Right ventricle myocardium superior (tissue), 1 donor: ENCODE data around the gene PYGB. TPM values are rescaled to one million over a fixed set of nuclear protein-coding genes. Genes with fewer than 3 reads are reported as not detected.
"Not testable (repeated sequence)": the region's sequence is repeated elsewhere in the genome, so short reads cannot be mapped to it uniquely, and the experiment has no call there.

Experiments used
- ATAC-seq: fragments of 200-7000 bp; cut with Tn5 transposase; one replicate; pipeline ENCODE4 v1.9.1; 2020; ENCODE audit warnings: mild to moderate bottlenecking; ENCODE audit not compliant: poor library complexity
- DNase-seq: peaks from one replicate; pipeline ENCODE4 v3.0.0-alpha.2; 2020
- intact Hi-C: fragments of 100-400 bp; cut with DNase I; formaldehyde crosslinking; loops from one replicate; pipeline ENCODE4 v1.11.2; 2022
- total RNA-seq: library from RNA; stranded (reverse); fragmentation: NEBNext Ultra II Directional; extraction: Animal tissue kit (Norgen Biotek cat#: 25700); gene quantifications from one replicate; pipeline ENCODE4 v1.2.1, GENCODE V29; 2021
- donor health status: DM: no; HTN: yes; CAD: no; lungs with severe emphysema.

PYGB gene
- total RNA-seq, 1 donor from 2014 or later: 170 TPM

DNA sequence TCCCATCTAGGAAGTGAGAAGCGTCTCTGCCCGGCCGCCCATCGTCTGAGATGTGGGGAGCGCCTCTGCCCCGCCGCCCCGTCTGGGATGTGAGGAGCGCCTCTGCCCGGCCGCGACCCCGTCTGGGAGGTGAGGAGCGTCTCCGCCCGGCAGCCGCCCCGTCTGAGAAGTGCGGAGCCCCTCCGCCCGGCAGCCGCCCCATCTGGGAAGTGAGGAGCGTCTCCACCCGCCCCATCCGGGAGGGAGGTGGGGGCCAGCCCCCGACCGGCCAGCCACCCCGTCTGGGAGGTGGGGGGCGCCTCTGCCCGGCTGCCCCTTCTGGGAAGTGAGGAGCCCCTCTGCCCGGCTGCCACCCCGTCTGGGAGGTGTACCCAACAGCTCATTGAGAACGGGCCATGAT, 64.8 kb downstream of the PYGB start:
- ATAC-seq, intact Hi-C loops, DNase-seq: not testable (repeated sequence)

DNA sequence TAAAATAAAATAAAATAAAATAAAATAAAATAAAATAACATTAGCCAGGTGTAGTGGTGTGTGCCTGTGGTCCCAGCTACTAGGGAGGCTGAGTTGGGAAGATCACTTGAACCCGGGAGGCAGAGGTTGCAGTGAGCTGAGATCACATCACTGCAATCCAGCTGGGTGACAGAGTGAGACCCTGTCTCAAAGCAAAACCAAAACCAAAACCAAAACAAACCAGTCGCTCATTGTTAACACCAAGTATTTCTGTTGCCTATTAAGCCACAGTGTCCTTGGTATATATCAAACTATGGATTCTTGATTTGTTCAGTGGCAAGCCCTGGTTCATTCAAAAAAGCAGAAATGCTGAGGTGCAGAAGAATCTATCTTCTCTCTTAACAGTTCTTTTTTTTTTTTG, 65.7 kb downstream of the PYGB start:
- intact Hi-C loops: no loop called here
- ATAC-seq: no peak
- no peak for DNase-seq

DNA sequence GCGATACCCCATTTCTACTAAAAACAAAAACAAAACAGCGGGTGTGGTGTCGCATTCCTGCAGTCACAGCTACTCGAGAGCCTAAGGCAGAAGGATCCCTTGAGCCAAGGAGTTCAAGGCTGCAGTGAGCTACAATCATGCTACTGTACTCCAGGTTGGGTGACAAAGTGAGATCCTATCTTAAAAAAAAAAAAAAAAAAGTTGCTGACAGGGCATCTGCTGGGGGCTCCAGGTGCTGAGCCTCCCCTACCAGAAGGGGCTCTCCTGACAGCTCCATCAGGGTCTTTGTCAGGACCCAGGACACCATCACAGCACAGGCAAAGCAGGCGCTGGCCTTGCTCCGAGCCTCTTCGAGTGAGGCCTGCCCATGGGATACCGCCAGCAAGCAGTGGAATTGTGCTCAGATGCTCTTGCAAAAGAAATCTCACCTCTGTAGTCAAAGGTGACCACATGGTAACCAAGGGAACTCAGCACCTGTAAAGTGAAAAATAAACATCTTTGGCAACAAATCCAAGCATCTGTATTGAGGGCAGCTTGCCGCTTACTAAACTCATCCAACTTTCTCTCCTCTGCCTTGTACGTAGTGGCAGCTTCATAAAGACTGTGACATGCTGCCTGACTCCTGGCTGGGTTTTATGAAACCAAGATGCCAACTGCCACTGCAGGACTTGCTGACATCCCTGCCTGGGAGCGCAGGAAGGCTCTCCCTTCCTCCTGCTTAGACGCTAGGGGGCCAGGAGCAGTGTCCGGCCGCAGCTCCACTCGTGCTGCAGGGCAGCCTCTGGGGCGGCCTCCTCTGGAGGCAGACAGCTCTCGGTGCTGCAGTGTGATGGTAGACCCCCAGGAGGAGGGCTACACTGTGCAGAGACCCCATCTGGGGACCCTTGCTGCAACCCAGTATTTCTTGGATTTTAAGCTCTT, 66.9 kb downstream of the PYGB start:
- intact Hi-C loops: no loop called here
- DNase-seq (no peak), ATAC-seq (no peak)

DNA sequence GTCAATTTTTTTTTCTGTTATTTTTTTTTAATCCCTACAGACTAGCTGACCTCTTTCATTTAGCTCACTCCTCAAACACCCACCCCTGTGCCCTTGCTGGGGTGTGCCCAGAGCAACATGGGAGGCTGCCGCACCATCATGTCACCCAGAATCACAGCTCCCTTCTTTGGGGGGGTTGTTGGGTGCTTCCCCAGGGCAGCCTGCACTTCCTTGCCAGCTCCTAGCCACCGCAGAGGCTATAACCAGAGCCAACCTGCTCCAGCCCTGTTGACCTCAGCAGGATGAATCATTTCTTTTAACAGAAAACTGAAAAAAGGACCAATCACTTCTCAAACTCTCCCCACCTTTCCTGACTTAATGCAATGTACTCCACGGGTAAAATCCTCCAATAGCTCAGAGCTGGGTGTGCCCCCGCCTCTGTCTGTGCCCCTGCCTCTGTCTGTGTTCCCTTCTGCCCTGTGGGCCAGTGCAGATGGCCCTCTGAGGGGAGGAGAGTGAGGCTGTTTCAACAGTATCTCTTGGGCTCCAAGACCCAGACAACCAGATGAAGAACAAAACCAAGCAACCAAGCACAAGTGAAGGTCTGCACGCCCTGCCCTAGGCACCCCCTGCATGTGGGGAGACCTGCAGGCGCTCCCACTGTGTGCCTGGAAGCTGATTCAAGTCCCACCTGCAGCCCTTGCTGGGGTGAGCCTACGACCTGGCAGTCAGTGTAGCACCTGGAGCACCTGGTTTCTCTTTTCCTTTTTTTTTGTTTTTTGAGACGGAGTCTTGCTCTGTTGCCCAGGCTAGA, 67.7 kb downstream of the PYGB start:
- intact Hi-C loops: no loop called here
- DNase-seq: no peak
- ATAC-seq: no peak

DNA sequence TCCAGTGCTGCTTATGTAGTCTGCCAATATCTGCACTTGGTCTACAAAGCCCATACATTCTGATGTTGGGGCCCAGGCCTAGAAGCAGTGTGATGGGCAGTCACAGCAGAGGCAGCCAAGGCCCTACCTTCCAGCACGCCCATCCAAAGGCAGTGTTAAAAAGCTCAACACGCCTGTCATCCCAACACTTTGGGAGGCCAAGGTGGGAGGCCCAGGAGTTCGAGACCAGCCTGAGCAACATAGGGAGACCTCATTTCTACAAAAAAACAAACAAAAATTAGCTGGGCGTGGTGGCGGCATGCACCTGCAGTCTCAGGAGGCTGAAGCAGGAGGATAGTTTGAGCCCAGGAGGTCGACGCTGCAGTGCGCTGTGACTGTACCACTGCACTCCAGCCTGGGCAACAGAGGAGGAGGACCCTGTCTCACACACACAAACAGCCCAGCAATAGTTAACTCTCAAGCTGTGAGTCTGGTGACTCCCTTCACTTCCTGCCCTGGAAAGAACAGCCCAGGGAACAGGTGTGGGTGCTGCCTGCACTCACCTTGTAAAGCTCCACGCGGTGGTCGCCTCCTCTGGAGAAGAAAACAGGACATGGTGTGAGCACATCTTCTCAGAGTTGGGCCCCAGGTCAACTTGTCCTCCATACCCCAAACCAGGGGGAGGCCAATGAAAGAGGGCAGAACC, 68.8 kb downstream of the PYGB start:
- intact Hi-C loops: no loop called here
- ATAC-seq (no peak), DNase-seq (no peak)

DNA sequence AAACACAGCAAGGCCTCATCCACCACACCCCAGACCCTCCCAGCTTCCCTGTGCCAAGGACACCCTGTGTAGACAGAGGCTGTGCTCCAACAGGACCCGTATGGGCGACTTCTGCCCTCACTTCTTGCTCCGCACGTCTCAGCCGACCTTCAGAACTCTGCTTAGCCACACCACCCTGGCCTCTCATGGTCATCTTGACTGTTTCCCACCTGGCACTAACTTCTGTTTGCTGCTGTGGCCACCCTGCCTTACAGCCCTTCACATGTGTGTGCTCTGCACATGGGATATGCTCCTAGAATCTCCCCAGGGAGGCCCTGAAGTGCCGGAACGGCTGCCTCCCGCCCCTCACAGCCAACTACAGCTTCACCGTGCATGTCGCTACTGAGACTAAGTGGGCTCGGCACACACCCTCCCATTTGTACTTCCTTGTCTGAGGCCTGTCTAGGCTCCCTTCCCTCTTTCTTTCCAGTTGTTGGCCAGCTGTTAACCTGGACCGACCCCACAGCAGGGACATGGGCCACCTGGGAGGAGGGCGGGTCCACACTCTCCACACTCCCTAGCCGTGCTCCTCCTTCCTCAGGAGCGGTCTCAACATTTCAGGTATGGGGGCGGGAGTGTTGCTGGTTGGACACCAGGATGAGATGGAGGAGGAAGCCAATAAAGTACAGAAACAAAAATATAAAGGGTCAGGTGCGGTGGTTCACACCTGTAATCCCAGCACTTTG, 69.6 kb downstream of the PYGB start:
- intact Hi-C loops: no loop called here
- DNase-seq: no peak
- ATAC-seq: no peak

DNA sequence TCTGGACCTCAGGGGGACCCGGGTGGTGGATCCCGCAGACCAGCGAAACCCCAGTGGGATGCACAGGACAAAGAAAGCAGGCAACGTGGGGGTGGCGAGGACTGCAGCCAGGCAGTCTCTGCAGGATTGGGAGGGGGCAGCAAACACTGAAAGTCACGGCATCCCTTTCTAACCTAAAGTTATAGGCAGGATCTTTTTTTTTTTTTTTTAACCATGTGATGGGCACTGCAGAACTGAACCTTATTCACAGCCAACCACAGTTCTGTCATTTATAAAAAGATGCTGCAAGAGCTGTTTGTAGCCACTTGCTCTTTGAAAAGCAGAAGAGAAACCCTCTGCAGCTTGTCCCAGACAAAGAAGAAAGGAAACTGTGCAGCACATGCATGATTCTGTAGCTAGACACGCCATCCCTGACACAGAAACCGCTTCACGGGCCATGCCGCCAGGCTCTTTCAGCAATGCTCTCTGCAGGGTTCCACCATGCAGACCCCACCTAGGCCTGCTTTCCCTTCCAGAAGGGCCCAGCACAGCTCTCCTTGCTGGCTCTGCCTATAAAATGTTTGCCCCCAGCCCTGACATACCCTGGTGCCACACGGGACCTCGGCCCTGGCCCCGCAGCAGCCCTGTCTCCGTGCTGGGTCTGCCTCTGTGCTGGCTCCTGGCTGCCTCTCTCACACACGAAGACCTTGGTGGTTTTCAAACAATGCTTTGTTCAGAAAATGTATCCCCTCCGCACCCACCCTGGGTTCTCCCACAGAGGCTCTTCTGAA, 70.8 kb downstream of the PYGB start:
- DNase-seq (no peak), ATAC-seq (peak; percentile 53)
- intact Hi-C loops: no loop called here

DNA sequence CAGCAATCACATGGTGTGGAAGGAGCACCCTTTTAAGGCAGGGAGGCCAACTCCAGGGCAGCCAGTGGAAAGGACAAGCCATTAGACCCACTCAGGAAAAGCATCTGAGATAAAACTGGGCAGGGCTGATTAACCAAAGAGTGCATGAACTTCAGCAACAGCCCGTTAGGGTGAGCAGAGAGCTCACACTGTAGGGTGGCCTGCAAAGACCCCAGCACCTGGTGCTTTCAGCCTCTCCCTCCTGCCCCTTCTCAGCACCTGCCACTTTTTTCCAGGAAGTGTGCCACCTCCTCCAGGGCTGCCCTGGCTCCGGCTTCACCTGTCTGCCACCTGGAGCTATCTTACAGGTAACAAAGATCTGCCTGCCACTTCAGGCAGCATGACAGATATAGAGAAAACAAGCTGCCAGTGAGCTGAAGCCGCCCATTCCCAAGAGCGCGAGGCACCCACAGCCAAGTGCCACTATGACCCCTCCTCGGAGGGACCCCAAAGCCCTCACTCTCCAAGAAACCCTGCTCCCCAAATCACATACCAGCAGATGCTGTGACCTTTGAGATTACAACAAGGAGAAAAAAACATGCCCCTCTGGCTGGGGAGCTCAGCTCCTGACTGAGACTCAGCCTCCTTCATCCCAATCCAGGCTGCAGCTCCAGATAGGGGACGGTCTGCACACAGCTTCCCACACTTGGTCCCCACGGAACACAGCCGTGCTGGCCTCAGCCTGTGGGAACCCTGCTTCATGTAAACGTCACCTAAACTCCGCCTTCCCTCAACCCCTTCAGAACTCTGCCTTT, 71.6 kb downstream of the PYGB start:
- intact Hi-C loops: no loop called here
- ATAC-seq: peak; percentile 54
- no peak for DNase-seq

DNA sequence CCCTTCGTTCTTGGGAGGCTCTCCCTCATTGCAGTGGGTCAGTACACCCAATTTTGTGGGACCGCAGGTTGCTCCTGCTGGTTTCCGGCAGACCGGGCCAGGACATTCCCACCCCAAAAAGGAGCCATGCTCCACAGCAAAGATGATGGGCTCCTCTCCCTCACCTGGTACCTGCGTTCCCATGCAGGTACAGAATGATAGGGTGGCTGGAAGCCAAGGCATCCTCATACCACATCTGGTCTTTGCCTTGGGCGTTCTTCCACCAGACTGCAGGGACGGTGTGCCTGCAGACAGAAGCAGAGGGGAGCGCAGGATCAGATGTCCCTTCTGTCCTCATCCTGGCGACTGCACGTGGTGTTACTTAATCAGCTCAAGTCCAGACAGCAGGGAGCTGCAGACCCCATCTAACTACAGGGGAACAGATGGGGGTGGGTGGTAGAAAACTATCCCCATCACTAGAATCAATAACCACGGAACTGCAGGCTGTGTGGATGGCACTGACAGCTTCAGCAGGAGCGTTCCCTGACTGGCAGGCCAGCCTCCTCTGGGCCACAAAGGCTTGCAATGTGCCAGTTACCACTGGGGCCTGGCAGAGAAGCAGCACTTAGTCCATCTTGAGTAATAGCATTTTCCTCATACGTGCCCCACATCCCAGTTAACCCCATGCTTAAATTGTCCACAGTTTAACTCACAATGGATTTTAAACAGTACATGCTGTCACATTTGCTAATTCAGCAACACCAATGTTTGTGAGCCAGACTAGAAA, 72.3 kb downstream of the PYGB start:
- no peak for ATAC-seq
- intact Hi-C loops: no loop called here
- no peak for DNase-seq

DNA sequence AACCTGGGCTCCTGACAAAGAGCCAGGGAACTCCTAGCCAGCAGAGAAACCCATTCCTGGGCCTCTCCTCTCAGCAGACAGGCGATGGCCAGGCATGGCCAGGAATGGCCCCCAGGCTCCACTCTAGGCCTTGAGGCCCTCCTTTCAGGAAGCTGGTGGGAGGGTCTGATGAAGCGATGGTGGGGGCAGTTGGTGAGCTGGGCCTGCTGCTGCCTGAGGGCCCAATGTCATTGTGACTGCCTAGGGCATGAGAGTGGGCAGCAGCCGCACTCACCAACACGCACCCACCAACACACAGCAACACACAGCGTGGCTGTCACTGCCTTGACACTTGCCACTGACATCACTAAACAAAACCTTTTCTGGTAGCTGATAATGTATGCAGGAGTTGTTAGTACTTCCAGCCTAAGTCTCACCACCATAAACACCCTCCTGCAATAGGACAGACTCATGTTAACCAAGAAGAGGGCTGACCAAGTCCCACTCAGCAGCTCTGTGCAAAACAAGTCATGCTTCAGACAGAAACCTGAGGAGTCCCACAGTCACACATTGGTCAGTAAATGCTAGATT, 73.5 kb downstream of the PYGB start:
- ATAC-seq (no peak), DNase-seq (no peak)
- intact Hi-C loops: no loop called here

DNA sequence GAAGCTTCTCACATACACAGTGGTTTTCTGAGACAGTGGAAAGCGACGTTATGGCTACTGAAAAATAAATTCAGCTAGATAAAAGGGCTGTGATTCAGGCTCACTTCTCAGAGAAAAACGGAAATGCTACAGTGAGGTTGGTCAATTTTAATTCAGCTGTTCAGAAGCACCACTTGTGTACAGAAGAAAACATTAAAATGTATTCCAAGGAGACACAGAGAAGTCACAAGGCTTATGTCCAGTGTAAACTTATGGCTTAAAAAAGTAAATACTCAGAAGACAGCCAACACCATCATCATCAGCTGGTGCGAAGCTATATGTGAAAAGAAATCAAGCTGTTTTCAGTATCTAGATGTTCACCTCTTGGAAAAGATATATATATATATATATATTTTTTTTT, 74.1 kb downstream of the PYGB start:
- ATAC-seq (no peak), DNase-seq (no peak)
- intact Hi-C loops: no loop called here

DNA sequence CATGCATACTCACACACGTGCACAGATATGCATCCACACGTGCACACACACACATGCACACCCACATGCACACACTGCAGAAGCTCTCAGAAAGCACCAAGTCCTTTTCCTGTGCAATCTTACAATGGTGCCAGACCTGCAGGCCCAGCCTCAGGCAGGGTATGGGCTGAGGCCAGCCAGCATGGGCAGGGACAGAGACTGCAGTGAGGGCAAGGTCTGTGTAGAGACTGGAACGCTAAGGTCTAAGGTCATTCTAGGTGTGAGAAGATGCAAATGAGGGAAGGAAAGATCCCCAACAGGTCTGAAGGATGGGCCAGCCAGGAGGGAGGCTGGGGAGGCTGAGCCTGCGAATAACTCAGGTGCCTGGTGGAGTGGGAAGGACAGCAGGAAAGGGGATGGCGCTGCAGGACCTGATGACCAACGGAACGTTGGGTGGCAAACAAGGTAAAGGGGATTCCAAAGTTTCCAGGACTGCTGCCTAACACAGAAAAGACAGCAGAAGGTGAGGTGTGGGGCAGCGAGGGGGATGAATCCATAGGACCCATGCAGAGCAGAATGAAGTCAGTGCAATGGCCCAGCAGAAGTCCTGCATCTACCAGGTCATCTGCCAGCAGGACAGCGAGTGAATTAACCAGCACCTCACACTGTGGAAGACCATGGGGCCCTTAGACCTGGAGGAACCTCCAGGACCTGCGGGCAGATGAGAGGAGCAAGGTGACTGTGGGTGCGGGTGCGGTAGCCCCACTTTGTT, 75.8 kb downstream of the PYGB start:
- intact Hi-C loops: no loop called here
- ATAC-seq: no peak
- DNase-seq: no peak

DNA sequence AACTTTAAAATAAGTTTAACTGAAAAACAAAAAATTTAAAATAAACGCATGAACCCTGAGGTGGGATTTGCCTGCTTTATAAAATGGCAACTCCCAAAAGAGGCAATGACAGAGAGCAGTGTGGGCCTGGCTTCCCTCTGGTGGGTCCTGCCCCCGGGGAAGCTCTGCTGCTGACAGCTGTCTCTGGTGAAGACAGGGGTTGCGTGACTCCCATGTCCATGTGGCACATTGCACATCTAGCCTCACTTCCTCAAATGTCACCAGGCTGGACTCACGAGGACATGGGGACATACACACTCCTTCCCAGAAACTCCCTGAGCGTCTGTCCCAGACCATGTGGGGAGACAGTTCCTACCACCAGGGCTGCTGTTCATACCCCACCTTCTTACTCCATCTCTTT, 76.5 kb downstream of the PYGB start:
- ATAC-seq (peak; percentile 70), DNase-seq (peak; percentile 71)
- intact Hi-C loops: no loop called here

DNA sequence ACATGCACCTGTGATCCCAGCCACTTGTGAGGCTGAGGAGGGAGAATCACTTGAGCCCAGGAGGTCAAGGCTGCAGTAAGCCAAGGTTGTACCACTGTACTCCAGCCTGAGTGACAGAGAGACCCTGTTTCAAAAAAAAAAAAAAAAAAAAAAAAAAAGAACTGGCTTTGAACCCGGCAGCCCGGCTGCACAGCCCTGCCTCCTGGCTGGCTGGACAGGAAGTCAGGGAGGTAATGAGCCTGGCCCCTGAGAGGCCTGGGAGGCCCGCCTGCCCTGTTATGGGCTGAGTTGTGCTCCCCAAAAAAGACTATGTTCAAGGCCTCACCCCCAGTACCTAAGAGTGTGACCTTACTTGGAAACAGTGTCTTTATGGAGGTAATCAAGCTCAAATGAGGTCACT, 77.2 kb downstream of the PYGB start:
- DNase-seq (no peak), ATAC-seq (no peak)
- intact Hi-C loops: no loop called here

DNA sequence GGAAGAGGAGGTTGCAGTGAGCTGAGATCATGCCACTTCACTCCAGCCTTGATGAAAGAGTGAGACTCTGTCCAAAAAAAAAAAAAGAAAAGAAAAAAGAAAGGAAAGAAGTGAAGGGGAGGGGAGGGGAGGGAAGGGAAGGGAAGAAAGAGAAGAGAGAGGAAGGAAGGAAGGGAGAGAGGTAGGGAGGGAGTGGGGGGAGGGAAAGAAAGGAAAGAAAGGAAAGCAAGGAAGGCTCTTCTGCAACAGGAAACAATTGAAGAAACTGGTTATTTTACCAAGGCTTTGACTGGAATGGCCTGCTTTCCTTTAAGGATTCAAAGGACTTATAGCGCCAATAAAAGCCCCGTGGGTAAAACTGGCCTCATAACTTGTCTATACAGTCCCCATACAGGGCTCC, 78.1 kb downstream of the PYGB start:
- DNase-seq (no peak), ATAC-seq (no peak)
- intact Hi-C loops: no loop called here
